ENCODE results near the gene PRRC2B.

PRRC2B gene

DNA sequence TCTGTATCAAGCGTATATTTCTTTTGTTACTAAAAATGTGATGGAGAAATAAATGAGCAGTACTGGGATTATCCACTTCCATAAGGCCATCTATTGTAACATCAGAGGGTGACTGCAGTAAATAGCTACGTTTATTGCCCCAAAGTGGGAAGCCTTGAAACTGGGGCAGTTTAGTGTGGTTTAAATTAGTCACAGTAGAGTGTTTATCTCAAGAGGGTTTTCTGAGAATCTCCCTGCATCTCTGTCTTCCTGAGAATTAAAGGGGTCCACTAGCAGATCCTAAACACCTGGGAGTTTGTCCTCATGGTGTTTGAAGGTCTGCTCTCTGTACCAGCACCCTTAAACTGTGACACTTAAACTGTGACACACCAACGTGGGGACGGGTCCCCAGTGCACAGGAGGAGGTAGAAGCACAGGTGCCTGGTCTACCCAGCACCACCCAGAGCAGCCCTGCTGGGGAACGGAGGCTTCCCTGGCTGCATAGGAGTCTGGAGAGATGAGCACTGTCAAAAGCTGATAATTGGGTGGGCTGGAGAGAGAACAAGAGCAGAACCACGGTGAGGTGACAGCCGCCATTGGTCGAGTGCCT lies 25.2 kb downstream of the PRRC2B start:
- no peak overlapping the region for H3K4me3 ChIP-seq (ENCODE audit: control insufficient read depth, low read depth, low read length)
- no peak for DNase-seq (ENCODE audit: low read depth)
- no peak for TF ChIP-seq CTCF (conservative IDR thresholded peaks at IDR 0.05; ENCODE audit: control insufficient read depth, insufficient read depth, low read depth, low read length)

DNA sequence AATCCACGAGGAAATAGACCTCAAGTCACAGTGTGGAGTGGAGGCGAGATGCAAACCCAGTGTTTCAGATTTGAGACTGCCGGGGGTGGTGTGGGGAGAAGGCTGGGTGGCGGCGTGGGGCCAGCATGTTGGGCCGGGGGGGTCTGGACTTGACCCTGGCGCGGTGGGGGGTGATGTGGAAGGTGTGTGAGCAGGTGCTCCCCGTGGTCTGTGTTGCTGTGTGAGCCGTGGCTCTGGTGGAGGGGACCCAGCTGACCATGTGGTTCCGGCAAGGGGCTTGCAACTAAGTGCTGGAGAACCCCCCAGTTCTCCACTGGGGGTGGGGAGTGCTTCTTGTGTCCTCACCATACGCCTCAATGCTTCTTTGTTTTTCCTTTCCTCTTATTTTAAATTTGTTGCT lies 25.8 kb downstream of the PRRC2B start:
- H3K4me3 ChIP-seq (ENCODE audit: control insufficient read depth, low read depth, low read length): no peak overlapping the region
- no peak for TF ChIP-seq CTCF (conservative IDR thresholded peaks at IDR 0.05; ENCODE audit: control insufficient read depth, insufficient read depth, low read depth, low read length)
- no peak for DNase-seq (ENCODE audit: low read depth)

DNA sequence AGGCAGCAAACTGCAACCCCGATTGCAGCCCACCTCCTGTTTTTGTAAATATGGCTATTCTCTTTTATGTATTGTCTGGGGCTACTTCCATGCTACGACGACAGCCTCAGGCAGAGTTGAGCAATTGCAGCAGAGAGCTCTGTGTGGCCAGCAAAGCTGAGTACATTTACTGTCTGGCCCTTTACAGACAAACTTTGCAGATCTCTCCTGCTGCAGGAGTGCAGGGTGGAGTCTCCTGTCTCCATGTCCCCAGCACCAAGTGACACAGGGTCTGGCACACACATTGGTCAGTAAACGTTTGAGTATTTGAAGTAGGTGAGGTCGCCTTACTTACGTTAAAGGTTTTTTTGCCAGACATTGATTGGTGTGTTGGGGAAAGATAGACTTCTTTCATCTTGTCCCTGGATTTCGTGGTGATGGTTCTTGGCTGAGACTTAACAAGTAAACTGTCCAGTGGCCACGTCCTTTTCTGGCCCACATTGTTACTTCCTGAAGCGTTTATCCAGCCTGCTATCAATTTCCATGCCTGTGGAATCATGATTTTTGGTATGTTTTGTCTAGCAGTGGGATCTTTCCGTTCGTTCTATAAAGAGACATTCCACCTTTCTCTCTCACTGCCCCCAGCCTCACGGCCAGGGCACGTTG lies 27.2 kb downstream of the PRRC2B start:
- peak; percentile 24 for TF ChIP-seq CTCF (conservative IDR thresholded peaks at IDR 0.05; ENCODE audit: control insufficient read depth, insufficient read depth, low read depth, low read length)
- H3K4me3 ChIP-seq (ENCODE audit: control insufficient read depth, low read depth, low read length): no peak overlapping the region
- peak; percentile 57 for DNase-seq (ENCODE audit: low read depth)

DNA sequence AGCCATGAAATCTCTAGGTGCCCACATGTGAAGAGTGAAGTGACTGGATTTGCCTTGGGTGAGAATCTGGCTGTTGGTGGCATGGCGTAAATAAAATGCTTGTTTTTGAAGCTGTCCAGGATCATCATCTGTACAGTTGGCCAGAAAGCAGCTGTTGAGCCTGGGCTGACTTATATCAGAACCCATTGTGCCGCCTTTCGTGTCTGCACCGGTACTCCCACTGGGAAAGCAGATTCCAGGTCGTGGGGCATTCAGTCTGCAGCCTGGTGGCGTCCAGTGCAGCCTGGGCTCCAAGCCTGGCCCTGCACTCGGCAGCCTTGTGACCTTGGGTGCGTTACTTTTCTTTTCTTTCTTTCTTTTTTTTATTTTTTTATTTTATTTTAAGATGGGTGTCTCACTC lies 27.8 kb downstream of the PRRC2B start:
- no peak for TF ChIP-seq CTCF (conservative IDR thresholded peaks at IDR 0.05; ENCODE audit: control insufficient read depth, insufficient read depth, low read depth, low read length)
- DNase-seq (ENCODE audit: low read depth): no peak
- H3K4me3 ChIP-seq (ENCODE audit: control insufficient read depth, low read depth, low read length): no peak overlapping the region

- no peak overlapping the region for H3K4me3 ChIP-seq (ENCODE audit: control insufficient read depth, low read depth, low read length)
- DNase-seq (ENCODE audit: low read depth): no peak
- TF ChIP-seq CTCF (conservative IDR thresholded peaks at IDR 0.05; ENCODE audit: control insufficient read depth, insufficient read depth, low read depth, low read length): peak; percentile 32
Measured at GRCh38 chr9:131422241-131422792, 28.4 kb downstream of the PRRC2B start.

GRCh38 chr9:131423171-131423581 lies 29.3 kb downstream of the PRRC2B start:
- TF ChIP-seq CTCF (conservative IDR thresholded peaks at IDR 0.05; ENCODE audit: control insufficient read depth, insufficient read depth, low read depth, low read length): no peak
- peak; percentile 82 for DNase-seq (ENCODE audit: low read depth)
- H3K4me3 ChIP-seq (ENCODE audit: control insufficient read depth, low read depth, low read length): no peak overlapping the region
